ENCODE data around the gene ERGIC1. TPM values are rescaled to one million over a fixed set of nuclear protein-coding genes. Genes with fewer than 3 reads are reported as not detected.

The ERGIC1 gene
- total RNA-seq, 3 donors from 2014 or later (not counting 1 experiment from before 2014, with no cell fraction given) = 86.2 to 126 (median 121) TPM

GRCh38 chr5:172866378-172866777 is 32.3 kb downstream of the ERGIC1 start:
- Histone ChIP-seq H3K4me1 (ENCODE audit: control insufficient read depth, insufficient read depth, low read length) (peaks cover 33% of the 10 kb centered on the region), H3K27me3 (ENCODE audit: control insufficient read depth, insufficient read depth, low read length) (no peaks in the 10 kb centered on the region), H3K36me3 (ENCODE audit: control insufficient read depth, insufficient read depth, low read length) (peaks cover 2% of the 10 kb centered on the region), H3K4me3 (ENCODE audit: low read length) (no peak overlapping the region), H3K27ac (ENCODE audit: low read length) (no peak overlapping the region), H3K9me3 (ENCODE audit: control insufficient read depth, insufficient read depth, low read length) (no peaks in the 10 kb centered on the region)
- Mint-ChIP-seq H3K36me3 (no peaks in the 10 kb centered on the region), H3K27ac (no peak overlapping the region), H3K27me3 (ENCODE audit: low read depth in 2 of 2) (no peaks in the 10 kb centered on the region), H3K4me3 (no peak overlapping the region), H3K9me3 (no peaks in the 10 kb centered on the region), H3K4me1 (peaks cover 33 to 48% of the 10 kb centered on the region in 2 donors)
- ATAC-seq = no peak
- no peak for TF ChIP-seq CTCF (IDR thresholded peaks at IDR 0.05)
- WGBS (ENCODE audit: insufficient coverage) = 97% methylated on average over 4 of the region's 4 CpGs
- no peak for DNase-seq
- intact Hi-C loops (cut with micrococcal nuclease) = no loop called here

- no peak for TF ChIP-seq CTCF (IDR thresholded peaks at IDR 0.05)
- Mint-ChIP-seq H3K36me3 (no peaks in the 10 kb centered on the region), H3K4me3 (no peak overlapping the region), H3K27me3 (ENCODE audit: low read depth in 2 of 2) (no peaks in the 10 kb centered on the region), H3K9me3 (no peaks in the 10 kb centered on the region), H3K4me1 (peaks cover 29 to 41% of the 10 kb centered on the region in 2 donors), H3K27ac (no peak overlapping the region)
- intact Hi-C loops (cut with micrococcal nuclease) = no loop called here
- Histone ChIP-seq H3K27me3 (ENCODE audit: control insufficient read depth, insufficient read depth, low read length) (no peaks in the 10 kb centered on the region), H3K9me3 (ENCODE audit: control insufficient read depth, insufficient read depth, low read length) (no peaks in the 10 kb centered on the region), H3K27ac (ENCODE audit: low read length) (no peak overlapping the region), H3K4me3 (ENCODE audit: low read length) (no peak overlapping the region), H3K36me3 (ENCODE audit: control insufficient read depth, insufficient read depth, low read length) (peaks cover 5% of the 10 kb centered on the region), H3K4me1 (ENCODE audit: control insufficient read depth, insufficient read depth, low read length) (peaks cover 26% of the 10 kb centered on the region)
- ATAC-seq (no peak), DNase-seq (no peak)
- WGBS (ENCODE audit: insufficient coverage) = 89% methylated on average over 9 of the region's 9 CpGs
These were observed 33.0 kb downstream of the ERGIC1 start for GRCh38 chr5:172866802-172867748.

- Mint-ChIP-seq H3K4me1 (peaks cover 26 to 34% of the 10 kb centered on the region in 2 donors), H3K27ac (peak overlapping the region in 1 of 2 donors; percentile 11), H3K27me3 (ENCODE audit: low read depth in 2 of 2) (no peaks in the 10 kb centered on the region), H3K36me3 (no peaks in the 10 kb centered on the region), H3K4me3 (no peak overlapping the region), H3K9me3 (no peaks in the 10 kb centered on the region)
- WGBS (ENCODE audit: insufficient coverage) = 82% methylated on average over 11 of the region's 11 CpGs
- no peak for TF ChIP-seq CTCF (IDR thresholded peaks at IDR 0.05)
- no peak for ATAC-seq
- H3K4me3 ChIP-seq (ENCODE audit: low read length) = no peak overlapping the region
- peaks cover 24% of the 10 kb centered on the region for H3K4me1 ChIP-seq (ENCODE audit: control insufficient read depth, insufficient read depth, low read length)
- no peaks in the 10 kb centered on the region for H3K9me3 ChIP-seq (ENCODE audit: control insufficient read depth, insufficient read depth, low read length)
- no peaks in the 10 kb centered on the region for H3K27me3 ChIP-seq (ENCODE audit: control insufficient read depth, insufficient read depth, low read length)
- intact Hi-C loops (cut with micrococcal nuclease) = no loop called here
- peaks cover 5% of the 10 kb centered on the region for H3K36me3 ChIP-seq (ENCODE audit: control insufficient read depth, insufficient read depth, low read length)
- no peak overlapping the region for H3K27ac ChIP-seq (ENCODE audit: low read length)
- DNase-seq = no peak
These were observed 33.8 kb downstream of the ERGIC1 start for GRCh38 chr5:172867761-172868435.

All from natural killer cell (primary cell).